DOHH2 (cell line): ENCODE results near the gene YIF1B.

ENCODE experiments used
- H3F3A ChIP-seq: fragments of 200-600 bp; sonication (generic), shearing (Covaris generic); 2 replicates; pipeline ENCODE4 v1.6.0; 2016; ENCODE audit warnings: antibody characterized with exemption, mild to moderate bottlenecking; ENCODE audit not compliant: control insufficient read depth, insufficient read depth
- H3K27ac ChIP-seq: fragments of 200-600 bp; sonication (generic); 2 replicates; pipeline ENCODE4 v1.5.1; 2014; ENCODE audit warnings: low read depth, mild to moderate bottlenecking, low read length, moderate library complexity
- H3K27me3 ChIP-seq: fragments of 200-600 bp; sonication (generic); 2 replicates; pipeline ENCODE4 v1.6.1; 2014; ENCODE audit warnings: mild to moderate bottlenecking, low read length, mixed read lengths; ENCODE audit not compliant: control insufficient read depth
- H3K36me3 ChIP-seq: fragments of 200-600 bp; sonication (generic); 2 replicates; pipeline ENCODE4 v1.6.1; 2014; ENCODE audit warnings: mild to moderate bottlenecking, low read length, moderate library complexity, mixed read lengths; ENCODE audit not compliant: control insufficient read depth
- H3K4me1 ChIP-seq: fragments of 200-600 bp; sonication (generic); 2 replicates; pipeline ENCODE4 v1.6.1; 2014; ENCODE audit warnings: mild to moderate bottlenecking, low read length, mixed read lengths; ENCODE audit not compliant: control insufficient read depth
- H3K4me2 ChIP-seq: fragments of 200-600 bp; sonication (generic); 2 replicates; pipeline ENCODE4 v1.6.0; 2014; ENCODE audit warnings: mild to moderate bottlenecking, low read length, moderate library complexity
- H3K4me3 ChIP-seq: fragments of 200-600 bp; sonication (generic); 2 replicates; pipeline ENCODE4 v1.5.1; 2014; ENCODE audit warnings: mild to moderate bottlenecking, low read length, mixed read lengths
- H3K79me2 ChIP-seq: fragments of 200-600 bp; sonication (generic); 2 replicates; pipeline ENCODE4 v1.6.1; 2014; ENCODE audit warnings: mild to moderate bottlenecking, low read length, mixed read lengths; ENCODE audit not compliant: control insufficient read depth
- H3K9me2 ChIP-seq: fragments of 200-600 bp; sonication (generic); replicated peaks from 2 replicates; pipeline ENCODE4 v1.6.1; 2014; ENCODE audit warnings: mild to moderate bottlenecking, low read length, mixed read lengths; ENCODE audit not compliant: control insufficient read depth
- H3K9me3 ChIP-seq: fragments of 200-600 bp; sonication (generic); 2 replicates; pipeline ENCODE4 v1.6.1; 2014; ENCODE audit warnings: antibody characterized with exemption, low read length, mixed read lengths; ENCODE audit not compliant: control insufficient read depth, insufficient read depth
- H4K20me1 ChIP-seq: fragments of 200-600 bp; sonication (generic); 2 replicates; pipeline ENCODE4 v1.6.0; 2014; ENCODE audit warnings: low read depth, mild to moderate bottlenecking, antibody characterized with exemption, low read length, moderate library complexity; ENCODE audit not compliant: control insufficient read depth, insufficient read depth
- CTCF ChIP-seq: fragments of 200-600 bp; sonication (generic); IDR thresholded peaks from one replicate; pipeline ENCODE4 v1.5.1; 2014; ENCODE audit warnings: antibody characterized with exemption, mild to moderate bottlenecking, low read depth, low read length; ENCODE audit not compliant: poor library complexity, severe bottlenecking
- EZH2phosphoT487 ChIP-seq: fragments of 200-600 bp; sonication (generic); IDR thresholded peaks from 2 replicates; pipeline ENCODE4 v1.6.1; 2017; ENCODE audit warnings: borderline replicate concordance, mild to moderate bottlenecking, antibody characterized with exemption, low read length, moderate library complexity, mixed read lengths

YIF1B gene

GRCh38 chr19:38304352-38304865, 11.3 kb downstream of the YIF1B start:
- Histone ChIP-seq H3K9me2 (no peaks in the 10 kb centered on the region), H3K4me1 (no peaks in the 10 kb centered on the region), H3K4me3 (no peak overlapping the region), H3F3A (no peaks in the 10 kb centered on the region), H3K4me2 (no peak overlapping the region), H3K9me3 (no peaks in the 10 kb centered on the region), H3K79me2 (no peaks in the 10 kb centered on the region), H3K36me3 (peaks cover 4% of the 10 kb centered on the region; the same call in 1 of the 2 replicates), H3K27ac (no peak overlapping the region), H3K27me3 (no peaks in the 10 kb centered on the region), H4K20me1 (no peaks in the 10 kb centered on the region)
- no peak for TF ChIP-seq EZH2phosphoT487
- no peak for TF ChIP-seq CTCF

DNA sequence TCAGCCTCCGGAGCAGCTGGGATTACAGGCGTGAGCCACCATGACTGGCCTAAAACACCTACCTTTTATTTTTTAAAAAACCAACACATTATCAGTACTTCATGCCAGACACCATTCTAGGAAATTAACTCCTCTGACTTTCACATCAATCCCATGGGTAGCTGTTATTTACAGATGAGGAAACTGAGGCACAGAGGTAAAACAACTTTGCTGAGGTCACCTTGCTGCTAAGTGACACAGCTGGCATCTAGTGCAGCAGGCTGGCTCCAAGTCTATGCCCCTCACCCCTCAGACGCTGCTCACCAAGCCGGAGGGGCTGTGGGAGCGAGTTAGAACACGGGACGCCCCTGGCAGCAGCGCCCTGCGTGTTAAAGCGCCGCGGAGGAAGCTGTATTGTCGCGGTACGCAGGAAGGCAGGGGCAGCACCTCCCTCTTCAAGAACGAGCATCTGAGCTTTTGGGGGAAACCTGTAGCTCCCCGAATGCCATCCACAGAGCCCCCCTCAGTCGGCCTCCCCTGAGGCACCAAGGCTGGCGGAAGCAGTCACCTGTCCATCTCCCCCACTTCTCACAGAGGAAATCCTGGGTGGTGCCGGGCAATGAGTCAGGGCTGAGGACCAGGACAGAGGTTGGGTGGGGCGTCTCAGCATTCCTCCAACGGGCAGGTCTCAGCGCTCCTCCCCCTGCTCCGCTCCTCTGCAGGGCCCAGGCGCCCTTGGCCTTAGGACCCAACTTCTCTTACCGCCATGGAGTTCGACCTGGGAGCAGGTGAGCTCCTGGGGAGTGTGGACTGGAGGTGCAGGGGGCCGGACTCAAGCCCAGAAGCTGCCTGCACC, 12.0 kb downstream of the YIF1B start, which contains the start of gene C19orf33:
Gene C19orf33, plus strand, starts transcription at position 735 of the 835 bp plus-strand sequence. Its CDS starts 11 bp downstream, at position 746.
- Histone ChIP-seq H3K27ac (no peak within 1 kb of the TSS), H3K4me1 (no peaks in the 10 kb centered on the region), H3K9me3 (no peaks in the 10 kb centered on the region), H3K27me3 (no peaks in the 10 kb centered on the region), H3K4me2 (no peak within 1 kb of the TSS), H3F3A (no peaks in the 10 kb centered on the region), H3K4me3 (no peak within 1 kb of the TSS), H4K20me1 (no peaks in the 10 kb centered on the region), H3K79me2 (no peaks in the 10 kb centered on the region), H3K9me2 (no peaks in the 10 kb centered on the region), H3K36me3 (peaks cover 4% of the 10 kb centered on the region; the same call in 1 of the 2 replicates)
- no peak for TF ChIP-seq CTCF
- TF ChIP-seq EZH2phosphoT487: no peak

DNA sequence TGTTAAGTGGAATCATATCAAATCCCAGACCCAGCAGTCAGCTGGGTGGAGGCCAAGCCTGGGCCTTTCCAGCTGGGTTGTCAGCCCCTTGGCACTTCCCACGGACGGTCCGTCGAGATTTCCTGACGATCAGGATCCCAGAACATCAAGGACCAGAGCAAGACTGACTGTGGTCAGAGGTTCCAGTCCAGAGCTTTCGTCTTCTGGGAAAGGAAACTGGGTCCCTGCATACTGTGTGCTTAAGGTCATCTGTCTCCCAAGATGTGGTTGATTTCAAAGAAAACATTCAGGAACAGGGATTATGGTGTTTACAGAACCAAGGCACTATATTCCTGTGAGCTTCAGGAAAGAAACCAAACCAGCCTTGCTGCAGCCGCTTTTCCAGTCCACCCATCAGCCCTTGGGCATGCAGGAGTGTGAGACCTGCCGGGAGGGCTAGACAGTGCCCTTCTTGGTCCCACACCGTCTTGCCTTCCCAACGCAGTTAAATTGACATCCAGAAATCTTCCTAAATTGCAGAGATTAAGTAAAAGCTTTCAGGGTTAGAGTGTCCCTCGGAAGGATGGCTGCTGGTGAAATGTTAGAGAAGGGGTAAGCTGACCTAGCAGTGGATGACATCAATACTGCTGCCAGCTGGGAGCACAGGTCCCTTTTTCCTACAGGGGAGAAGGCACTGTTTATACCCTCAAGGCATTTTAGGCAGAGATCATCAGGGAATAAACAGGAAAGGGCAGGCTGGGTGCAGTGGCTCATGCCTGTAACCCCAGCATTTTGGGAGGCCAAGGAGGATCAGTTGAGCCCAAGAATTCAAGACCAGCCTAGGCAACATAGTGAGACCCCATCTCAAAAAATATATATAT, 16.7 kb downstream of the YIF1B start:
- Histone ChIP-seq H3K4me2 (no peak overlapping the region), H3K27ac (no peak overlapping the region), H3K4me1 (no peaks in the 10 kb centered on the region), H3K27me3 (no peaks in the 10 kb centered on the region), H3K4me3 (no peak overlapping the region), H3K79me2 (no peaks in the 10 kb centered on the region), H3K36me3 (no peaks in the 10 kb centered on the region), H4K20me1 (no peaks in the 10 kb centered on the region), H3F3A (no peaks in the 10 kb centered on the region), H3K9me2 (no peaks in the 10 kb centered on the region), H3K9me3 (no peaks in the 10 kb centered on the region)
- TF ChIP-seq EZH2phosphoT487 (no peak), CTCF (no peak)
